HCT116 (cell line): ENCODE data around the gene CDCP1. TPM values are rescaled to one million over a fixed set of nuclear protein-coding genes. Genes with fewer than 3 reads are reported as not detected.

Experiments used
- ATAC-seq: fragments of 200-7000 bp; cut with Tn5 transposase; 2 replicates; pipeline ENCODE4 v1.9.1; 2020; ENCODE audit warnings: mild to moderate bottlenecking, moderate library complexity
- BruUV-seq: library from RNA; stranded (reverse); fragments of 400-500 nt; replicated peaks from 2 replicates; lab custom pipeline; 2021; lab: Mats Ljungman, UMichigan
- CTCF ChIA-PET: fragments of 300-600 bp; sonication (Branson Sonifier 250); formaldehyde crosslinking; loops from one replicate; lab custom pipeline; 2021; ENCODE audit warnings: antibody characterized with exemption; lab: Charles Lee
- POLR2A ChIA-PET: fragments of 300-600, 350-600 bp; sonication (Branson Sonifier 250); formaldehyde crosslinking; loops from one replicate; lab custom pipeline; 2021; ENCODE audit warnings: antibody characterized with exemption; lab: Charles Lee
- RAD21 ChIA-PET, 2 experiments: fragments of 300-600 bp; sonication (Branson Sonifier 250); formaldehyde crosslinking; loops; one replicate each; lab custom pipeline; 2023; ENCODE audit warnings: low total read pairs in 2 of 2; ENCODE audit not compliant: uncharacterized antibody in 2 of 2, unreplicated experiment in 2 of 2, low non-redundant PET in 1 of 2; lab: Charles Lee
- DNase-seq: peaks from one replicate; pipeline ENCODE4 v3.0.0-alpha.2; 2010; ENCODE audit warnings: low read depth, low spot score
- H2AFZ ChIP-seq: fragments of 200-600 bp; shearing (Covaris generic), sonication (generic); 2 replicates; pipeline ENCODE4 v1.6.1; 2017; ENCODE audit warnings: low read depth, mixed run types, mixed read lengths, antibody characterized with exemption, low read length; ENCODE audit not compliant: poor library complexity, severe bottlenecking
- H3K27ac ChIP-seq: 2 replicates; pipeline ENCODE4 v1.5.1; 2012; ENCODE audit warnings: low read depth, low read length
- H3K27me3 ChIP-seq: fragments of 200-600 bp; sonication (generic); 2 replicates; pipeline ENCODE4 v1.6.1; 2016; ENCODE audit warnings: mixed run types, low read length, mixed read lengths; ENCODE audit not compliant: insufficient read depth
- H3K36me3 ChIP-seq, 2 experiments: fragments of 200-500 bp in 1 of 2; fragments of 200-600 bp in 1 of 2; sonication (Bioruptor generic) in 1 of 2; sonication (generic) in 1 of 2; 2 replicates each; pipeline versions ENCODE4 v1.5.1 to v1.6.1; 2014 to 2016; ENCODE audit warnings: low read length in 2 of 2, inconsistent platforms in 1 of 2, mixed read lengths in 1 of 2, mixed run types in 1 of 2; ENCODE audit not compliant: insufficient read depth in 2 of 2, control insufficient read depth in 1 of 2
- H3K4me1 ChIP-seq, 2 experiments: fragments of 200-600 bp in 1 of 2; sonication (generic) in 1 of 2; 2 replicates each; pipeline versions ENCODE4 v1.5.1 to v1.6.1; 2012 to 2017; ENCODE audit warnings: low read length in 2 of 2, inconsistent platforms in 1 of 2, mild to moderate bottlenecking in 1 of 2, mixed read lengths in 1 of 2, mixed run types in 1 of 2, moderate library complexity in 1 of 2; ENCODE audit not compliant: insufficient read depth in 2 of 2, control insufficient read depth in 1 of 2
- H3K4me2 ChIP-seq: fragments of 200-600 bp; sonication (generic); 2 replicates; pipeline ENCODE4 v1.6.1; 2017; ENCODE audit warnings: mixed run types, low read length, mixed read lengths
- H3K4me3 ChIP-seq, 2 experiments: fragments of 200-600 bp in 1 of 2; sonication (generic) in 1 of 2; replicated peaks in 1 of 2; 2 replicates each; pipeline ENCODE4 v1.5.1; 2011 to 2016; ENCODE audit warnings: low read length in 2 of 2, control low read depth in 1 of 2, low read depth in 1 of 2, mild to moderate bottlenecking in 1 of 2, mixed read lengths in 1 of 2, mixed run types in 1 of 2
- H3K79me2 ChIP-seq: fragments of 200-600 bp; sonication (generic); 2 replicates; pipeline ENCODE4 v1.6.1; 2017; ENCODE audit warnings: mild to moderate bottlenecking, mixed run types, low read length, moderate library complexity, mixed read lengths; ENCODE audit not compliant: insufficient read depth
- H3K9ac ChIP-seq: fragments of 200-600 bp; sonication (generic); 2 replicates; pipeline ENCODE4 v1.6.1; 2016; ENCODE audit warnings: low read length, mixed read lengths
- H3K9me2 ChIP-seq: fragments of 200-600 bp; sonication (generic), shearing (Covaris generic); 2 replicates; pipeline ENCODE4 v1.6.1; 2017; ENCODE audit warnings: mixed run types, mild to moderate bottlenecking, moderate library complexity; ENCODE audit not compliant: insufficient read depth
- H3K9me3 ChIP-seq, 2 experiments: fragments of 200-500 bp in 1 of 2; fragments of 200-600 bp in 1 of 2; sonication (Bioruptor generic) in 1 of 2; sonication (generic) in 1 of 2; 2 replicates each; pipeline ENCODE4 v1.6.1; 2014 to 2017; ENCODE audit warnings: low read length in 2 of 2, mixed read lengths in 2 of 2, inconsistent platforms in 1 of 2, low read depth in 1 of 2, mild to moderate bottlenecking in 1 of 2, mixed run types in 1 of 2, moderate library complexity in 1 of 2; ENCODE audit not compliant: control insufficient read depth in 1 of 2, insufficient read depth in 1 of 2
- H4K20me1 ChIP-seq: fragments of 200-600 bp; sonication (generic), shearing (Covaris generic); 2 replicates; pipeline ENCODE4 v1.6.1; 2017; ENCODE audit warnings: mixed run types, mild to moderate bottlenecking, moderate library complexity; ENCODE audit not compliant: insufficient read depth
- CBX3 ChIP-seq: IDR thresholded peaks from 2 replicates; pipeline ENCODE4 v1.6.1; 2012; ENCODE audit warnings: low read depth
- FOSL1 ChIP-seq: IDR thresholded peaks from 2 replicates; pipeline ENCODE4 v1.6.1; 2012; ENCODE audit warnings: low read depth
- SRF ChIP-seq: IDR thresholded peaks from 2 replicates; pipeline ENCODE4 v1.6.1; 2012; ENCODE audit warnings: low read depth
- TCF7L2 ChIP-seq: IDR thresholded peaks from 2 replicates; pipeline ENCODE4 v1.7.0; 2011; ENCODE audit warnings: borderline replicate concordance, inconsistent platforms; ENCODE audit not compliant: insufficient read depth, insufficient read length; ENCODE audit errors: extremely low read depth
- YY1 ChIP-seq: IDR thresholded peaks from 2 replicates; pipeline ENCODE4 v1.6.1; 2011; ENCODE audit warnings: low read length, low read depth, moderate library complexity, mild to moderate bottlenecking; ENCODE audit not compliant: insufficient replicate concordance; ENCODE audit errors: extremely low read depth
- ZFX ChIP-seq: fragments of 450-650 bp; IDR thresholded peaks from 2 replicates; pipeline ENCODE4 v1.6.1; 2017
- ZNF274 ChIP-seq: fragments of 200-500 bp; sonication (Bioruptor generic); IDR thresholded peaks from 2 replicates; pipeline ENCODE4 v1.6.1; 2014; ENCODE audit warnings: mild to moderate bottlenecking, low read depth, low read length, inconsistent platforms
- intact Hi-C: fragments of 100-400 bp; cut with micrococcal nuclease; formaldehyde crosslinking; loops from 2 replicates; pipeline ENCODE4 v1.10.0; 2022
- total RNA-seq: library from RNA; stranded (reverse); gene quantifications from one replicate; pipeline ENCODE4 v1.2.1, GENCODE V29; 2021; ENCODE audit not compliant: unreplicated experiment
- TF ChIP-seq, protein P1 (sequence below), 3 experiments: fragments of 200-600 bp in 1 of 3; sonication (generic) in 1 of 3; IDR thresholded peaks in 2 of 3; conservative IDR thresholded peaks in 1 of 3; 2 replicates each; pipeline ENCODE4 v1.5.1; 2012 to 2017; ENCODE audit warnings: low read depth in 2 of 3, low read length in 2 of 3, antibody characterized with exemption in 1 of 3, borderline replicate concordance in 1 of 3, control low read depth in 1 of 3, mild to moderate bottlenecking in 1 of 3, mixed read lengths in 1 of 3, mixed run types in 1 of 3, moderate library complexity in 1 of 3; ENCODE audit not compliant: insufficient read depth in 1 of 3

CDCP1 gene
- total RNA-seq, 1 experiment from 2014 or later: 196 TPM

GRCh38 chr3:45187694-45188141 is 41.5 kb upstream of the CDCP1 start (continued):
- TF ChIP-seq, protein P1, sequence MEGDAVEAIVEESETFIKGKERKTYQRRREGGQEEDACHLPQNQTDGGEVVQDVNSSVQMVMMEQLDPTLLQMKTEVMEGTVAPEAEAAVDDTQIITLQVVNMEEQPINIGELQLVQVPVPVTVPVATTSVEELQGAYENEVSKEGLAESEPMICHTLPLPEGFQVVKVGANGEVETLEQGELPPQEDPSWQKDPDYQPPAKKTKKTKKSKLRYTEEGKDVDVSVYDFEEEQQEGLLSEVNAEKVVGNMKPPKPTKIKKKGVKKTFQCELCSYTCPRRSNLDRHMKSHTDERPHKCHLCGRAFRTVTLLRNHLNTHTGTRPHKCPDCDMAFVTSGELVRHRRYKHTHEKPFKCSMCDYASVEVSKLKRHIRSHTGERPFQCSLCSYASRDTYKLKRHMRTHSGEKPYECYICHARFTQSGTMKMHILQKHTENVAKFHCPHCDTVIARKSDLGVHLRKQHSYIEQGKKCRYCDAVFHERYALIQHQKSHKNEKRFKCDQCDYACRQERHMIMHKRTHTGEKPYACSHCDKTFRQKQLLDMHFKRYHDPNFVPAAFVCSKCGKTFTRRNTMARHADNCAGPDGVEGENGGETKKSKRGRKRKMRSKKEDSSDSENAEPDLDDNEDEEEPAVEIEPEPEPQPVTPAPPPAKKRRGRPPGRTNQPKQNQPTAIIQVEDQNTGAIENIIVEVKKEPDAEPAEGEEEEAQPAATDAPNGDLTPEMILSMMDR (IDR thresholded peaks at IDR 0.05 in 2 of 3, conservative IDR thresholded peaks at IDR 0.05 in 1 of 3; ENCODE audit: borderline replicate concordance in 1 of 3, insufficient read depth in 1 of 3, low read depth in 2 of 3, low read length in 2 of 3): no peak
- TF ChIP-seq TCF7L2 (no peak), FOSL1 (no peak), ZFX (no peak), ZNF274 (no peak)
- TF ChIP-seq, all 23 proteins: peak for 0

- Histone ChIP-seq H4K20me1 (no peaks in the 10 kb centered on the region), H3K36me3 (no peaks in the 10 kb centered on the region), H3K9me2 (no peaks in the 10 kb centered on the region), H3K9me3 (no peaks in the 10 kb centered on the region), H3K4me1 (peaks cover 9 to 19% of the 10 kb centered on the region in 2 experiments; a peak in 3 of 4 replicates), H3K27ac (no peak overlapping the region), H3K4me3 (no peak overlapping the region), H3K27me3 (no peaks in the 10 kb centered on the region), H3K79me2 (no peaks in the 10 kb centered on the region), H3K9ac (no peak overlapping the region), H3K4me2 (no peak overlapping the region), H2AFZ (no peak overlapping the region)
- ATAC-seq: no peak
- RAD21 ChIA-PET: no interaction called here
- intact Hi-C loops: no loop called here
- DNase-seq: no peak
- TF ChIP-seq CBX3 (no peak), SRF (no peak), YY1 (no peak)
- BruUV-seq: no TSS peak
- CTCF ChIA-PET: no interaction called here
- POLR2A ChIA-PET: no interaction called here
Observed at GRCh38 chr3:45186871-45187270, 40.7 kb upstream of the CDCP1 start.
